Gastroesophageal sphincter (tissue), 3 donors: ENCODE data around the gene GNAQ.

ENCODE experiments used
- POLR2A ChIP-seq, 2 donors: fragments of 450-650 bp; IDR thresholded peaks; one replicate each; pipeline ENCODE4 v1.6.1; 2017; ENCODE audit warnings: antibody characterized with exemption in 2 of 2, mild to moderate bottlenecking in 2 of 2, moderate library complexity in 1 of 2
- TF ChIP-seq, protein P1 (sequence below), 4 experiments: fragments of 200-600 bp in 2 of 4; fragments of 450-650 bp in 2 of 4; sonication (generic) in 1 of 4; IDR thresholded peaks; one replicate each; pipeline ENCODE4 v1.5.1; 2017 to 2019; ENCODE audit warnings: antibody characterized with exemption in 4 of 4, mild to moderate bottlenecking in 2 of 4, moderate library complexity in 2 of 4

DNA sequence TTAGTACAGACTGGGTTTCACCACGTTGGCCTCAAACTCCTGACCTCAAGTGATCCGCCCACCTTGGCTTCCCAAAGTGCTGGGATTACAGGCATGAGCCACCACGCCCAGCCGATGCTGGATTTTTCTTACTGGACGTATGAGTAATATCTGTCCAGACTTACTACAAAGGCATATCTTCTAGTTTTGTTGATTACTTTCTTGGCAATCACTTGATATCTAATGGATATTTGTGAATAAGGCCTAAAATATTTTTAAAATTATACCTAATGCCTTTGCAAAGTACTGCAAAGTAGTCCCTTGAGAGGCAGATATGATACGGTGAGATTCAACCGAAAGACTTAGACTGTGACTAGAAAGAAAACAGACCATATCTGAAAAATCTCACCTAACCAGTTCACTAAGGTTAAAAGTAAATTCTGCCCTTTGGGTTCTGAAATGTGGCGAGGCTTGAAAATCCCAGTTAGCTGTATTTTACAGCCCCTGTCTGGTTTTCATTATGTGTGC is 152.1 kb downstream of the GNAQ start:
- TF ChIP-seq, protein P1, sequence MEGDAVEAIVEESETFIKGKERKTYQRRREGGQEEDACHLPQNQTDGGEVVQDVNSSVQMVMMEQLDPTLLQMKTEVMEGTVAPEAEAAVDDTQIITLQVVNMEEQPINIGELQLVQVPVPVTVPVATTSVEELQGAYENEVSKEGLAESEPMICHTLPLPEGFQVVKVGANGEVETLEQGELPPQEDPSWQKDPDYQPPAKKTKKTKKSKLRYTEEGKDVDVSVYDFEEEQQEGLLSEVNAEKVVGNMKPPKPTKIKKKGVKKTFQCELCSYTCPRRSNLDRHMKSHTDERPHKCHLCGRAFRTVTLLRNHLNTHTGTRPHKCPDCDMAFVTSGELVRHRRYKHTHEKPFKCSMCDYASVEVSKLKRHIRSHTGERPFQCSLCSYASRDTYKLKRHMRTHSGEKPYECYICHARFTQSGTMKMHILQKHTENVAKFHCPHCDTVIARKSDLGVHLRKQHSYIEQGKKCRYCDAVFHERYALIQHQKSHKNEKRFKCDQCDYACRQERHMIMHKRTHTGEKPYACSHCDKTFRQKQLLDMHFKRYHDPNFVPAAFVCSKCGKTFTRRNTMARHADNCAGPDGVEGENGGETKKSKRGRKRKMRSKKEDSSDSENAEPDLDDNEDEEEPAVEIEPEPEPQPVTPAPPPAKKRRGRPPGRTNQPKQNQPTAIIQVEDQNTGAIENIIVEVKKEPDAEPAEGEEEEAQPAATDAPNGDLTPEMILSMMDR (IDR thresholded peaks at IDR 0.05): no peak
- no peak for TF ChIP-seq POLR2A (IDR thresholded peaks at IDR 0.05)
